Choroid plexus epithelial cell (primary cell): ENCODE data around the gene ELAVL3.

Experiments used
- DNase-seq: peaks from one replicate; pipeline ENCODE4 v3.0.0-alpha.2; 2010; ENCODE audit warnings: low read depth
- H3K4me3 ChIP-seq: 2 replicates; pipeline ENCODE4 v1.5.1; 2011; ENCODE audit warnings: low read depth, mild to moderate bottlenecking, control low read depth, low read length, moderate library complexity
- CTCF ChIP-seq: conservative IDR thresholded peaks from 2 replicates; pipeline ENCODE4 v1.5.1; 2011; ENCODE audit warnings: low read depth, mild to moderate bottlenecking, control low read depth, inconsistent platforms, low read length, moderate library complexity

The ELAVL3 gene

GRCh38 chr19:11404588-11405222 is 76.1 kb downstream of the ELAVL3 start:
- no peak for DNase-seq
- no peak overlapping the region for H3K4me3 ChIP-seq
- no peak for TF ChIP-seq CTCF

GRCh38 chr19:11401808-11402543 is 78.9 kb downstream of the ELAVL3 start:
- no peak for DNase-seq
- TF ChIP-seq CTCF, result no peak
- H3K4me3 ChIP-seq, result no peak overlapping the region
